ENCODE measurements around the gene PALD1. TPM values are rescaled to one million over a fixed set of nuclear protein-coding genes. Genes with fewer than 3 reads are reported as not detected.

Gene PALD1
- total RNA-seq, 4 donors from 2014 or later: 6.0 to 9.7 (median 6.4) TPM

GRCh38 chr10:70533189-70533558, 54.6 kb downstream of the PALD1 start:
- no peak for DNase-seq (ENCODE audit: low spot score in 2 of 2)
- WGBS, 2 donors: 81 to 91% methylated on average over 5 of the region's 5 CpGs
- intact Hi-C loops (cut with DNase I; ENCODE audit: low total_unique reads): no loop called here
- H3K4me3 ChIP-seq (ENCODE audit: low read depth, poor library complexity, severe bottlenecking): no peak overlapping the region
- no peak for TF ChIP-seq POLR2A (IDR thresholded peaks at IDR 0.05)
- TF ChIP-seq, protein P1, sequence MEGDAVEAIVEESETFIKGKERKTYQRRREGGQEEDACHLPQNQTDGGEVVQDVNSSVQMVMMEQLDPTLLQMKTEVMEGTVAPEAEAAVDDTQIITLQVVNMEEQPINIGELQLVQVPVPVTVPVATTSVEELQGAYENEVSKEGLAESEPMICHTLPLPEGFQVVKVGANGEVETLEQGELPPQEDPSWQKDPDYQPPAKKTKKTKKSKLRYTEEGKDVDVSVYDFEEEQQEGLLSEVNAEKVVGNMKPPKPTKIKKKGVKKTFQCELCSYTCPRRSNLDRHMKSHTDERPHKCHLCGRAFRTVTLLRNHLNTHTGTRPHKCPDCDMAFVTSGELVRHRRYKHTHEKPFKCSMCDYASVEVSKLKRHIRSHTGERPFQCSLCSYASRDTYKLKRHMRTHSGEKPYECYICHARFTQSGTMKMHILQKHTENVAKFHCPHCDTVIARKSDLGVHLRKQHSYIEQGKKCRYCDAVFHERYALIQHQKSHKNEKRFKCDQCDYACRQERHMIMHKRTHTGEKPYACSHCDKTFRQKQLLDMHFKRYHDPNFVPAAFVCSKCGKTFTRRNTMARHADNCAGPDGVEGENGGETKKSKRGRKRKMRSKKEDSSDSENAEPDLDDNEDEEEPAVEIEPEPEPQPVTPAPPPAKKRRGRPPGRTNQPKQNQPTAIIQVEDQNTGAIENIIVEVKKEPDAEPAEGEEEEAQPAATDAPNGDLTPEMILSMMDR (IDR thresholded peaks at IDR 0.05): no peak

GRCh38 chr10:70534281-70534680, 55.7 kb downstream of the PALD1 start:
- H3K4me3 ChIP-seq (ENCODE audit: low read depth, poor library complexity, severe bottlenecking): no peak overlapping the region
- intact Hi-C loops (cut with DNase I; ENCODE audit: low total_unique reads): no loop called here
- 90 to 93% methylated on average over 10 of the region's 10 CpGs for WGBS, 2 donors
- TF ChIP-seq, protein P1 (IDR thresholded peaks at IDR 0.05): no peak
- DNase-seq (ENCODE audit: low spot score in 2 of 2): no peak

DNA sequence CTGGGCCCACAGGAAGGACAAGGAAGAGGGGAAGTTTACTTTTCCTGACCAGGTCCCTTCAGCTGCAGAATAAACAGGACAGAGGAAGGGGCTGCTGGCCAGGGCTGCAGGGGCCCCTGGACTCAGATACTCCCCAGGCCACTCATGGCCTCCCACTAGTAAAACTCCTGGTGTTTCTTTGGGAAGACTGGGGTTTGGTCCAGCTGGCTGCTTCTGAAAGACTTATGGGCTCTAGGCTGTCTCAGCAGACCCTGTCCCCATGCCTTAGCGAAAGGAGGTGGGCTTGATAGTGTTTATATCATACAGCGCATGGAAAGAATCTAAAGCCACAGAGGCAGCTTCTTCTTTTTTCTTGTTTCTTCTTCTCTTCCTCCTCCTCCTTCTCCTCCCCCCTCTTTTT, 56.4 kb downstream of the PALD1 start:
- TF ChIP-seq, protein P1 (IDR thresholded peaks at IDR 0.05): no peak
- no peak for TF ChIP-seq POLR2A (IDR thresholded peaks at IDR 0.05)
- WGBS, 2 donors: 92% methylated on average over 2 of the region's 2 CpGs
- intact Hi-C loops (cut with DNase I; ENCODE audit: low total_unique reads): no loop called here
- H3K4me3 ChIP-seq (ENCODE audit: low read depth, poor library complexity, severe bottlenecking): no peak overlapping the region
- no peak for DNase-seq (ENCODE audit: low spot score in 2 of 2)

- TF ChIP-seq POLR2A (IDR thresholded peaks at IDR 0.05): no peak
- TF ChIP-seq, protein P1 (IDR thresholded peaks at IDR 0.05): no peak
- 86 to 91% methylated on average over 5 of the region's 5 CpGs for WGBS, 2 donors
- DNase-seq (ENCODE audit: low spot score in 2 of 2): no peak
- no peak overlapping the region for H3K4me3 ChIP-seq (ENCODE audit: low read depth, poor library complexity, severe bottlenecking)
- intact Hi-C loops (cut with DNase I; ENCODE audit: low total_unique reads): no loop called here
Measured at GRCh38 chr10:70535451-70535850, 56.9 kb downstream of the PALD1 start.

- TF ChIP-seq, protein P1 (IDR thresholded peaks at IDR 0.05): no peak
- no peak for TF ChIP-seq POLR2A (IDR thresholded peaks at IDR 0.05)
- DNase-seq (ENCODE audit: low spot score in 2 of 2): no peak
- no peak overlapping the region for H3K4me3 ChIP-seq (ENCODE audit: low read depth, poor library complexity, severe bottlenecking)
- WGBS, 2 donors: 82 to 83% methylated on average over 8 of the region's 8 CpGs
- intact Hi-C loops (cut with DNase I; ENCODE audit: low total_unique reads): no loop called here
Measured at GRCh38 chr10:70536196-70536861, 57.8 kb downstream of the PALD1 start.

Data from lower leg skin (tissue), 4 donors.